IMR-90 (cell line): ENCODE data around the gene ZNF346. TPM values are rescaled to one million over a fixed set of nuclear protein-coding genes. Genes with fewer than 3 reads are reported as not detected.

Experiments used
- ATAC-seq: fragments of 200-7000 bp; cut with Tn5 transposase; 2 replicates; pipeline ENCODE4 v1.9.1; 2020; ENCODE audit warnings: low read depth, mild to moderate bottlenecking, moderate library complexity
- BruUV-seq: library from RNA; stranded (reverse); fragments of 400-500 nt; replicated peaks from 2 replicates; lab custom pipeline; 2021; lab: Mats Ljungman, UMichigan
- CTCF ChIA-PET: fragments of 300-600 bp; formaldehyde crosslinking; extraction: SDS; loops from one replicate; lab custom pipeline; 2021; ENCODE audit warnings: antibody characterized with exemption; lab: Yijun Ruan, JAX
- POLR2A ChIA-PET: fragments of 300-600 bp; sonication (Branson Sonifier 250); formaldehyde crosslinking; loops from one replicate; lab custom pipeline; 2022; ENCODE audit warnings: antibody characterized with exemption; ENCODE audit not compliant: unreplicated experiment; lab: Charles Lee
- DNase-seq: peaks from one replicate; pipeline ENCODE4 v3.0.0; 2013
- H2AFZ ChIP-seq: replicated peaks from 2 replicates; pipeline ENCODE3; 2013; ENCODE audit warnings: low read length, mild to moderate bottlenecking; ENCODE audit not compliant: poor library complexity
- H2AK5ac ChIP-seq: 2 replicates; pipeline ENCODE4 v1.6.1; 2013; ENCODE audit warnings: low read depth, low read length, inconsistent platforms
- H2AK9ac ChIP-seq: replicated peaks from 2 replicates; pipeline ENCODE3; 2013; ENCODE audit warnings: mild to moderate bottlenecking, low read depth, low read length, moderate library complexity; ENCODE audit not compliant: poor library complexity
- H2BK120ac ChIP-seq: 2 replicates; pipeline ENCODE4 v1.6.1; 2013; ENCODE audit warnings: low read depth, low read length, inconsistent platforms
- H2BK15ac ChIP-seq: 3 replicates; pipeline ENCODE4 v1.6.1; 2013; ENCODE audit warnings: low read depth, low read length, inconsistent platforms
- H2BK20ac ChIP-seq: 2 replicates; pipeline ENCODE4 v1.6.1; 2013; ENCODE audit warnings: low read depth, mild to moderate bottlenecking, inconsistent platforms, low read length, moderate library complexity
- H2BK5ac ChIP-seq: 2 replicates; pipeline ENCODE4 v1.6.1; 2013; ENCODE audit warnings: mild to moderate bottlenecking, low read depth, low read length, inconsistent platforms; ENCODE audit not compliant: poor library complexity, severe bottlenecking
- H3K14ac ChIP-seq: replicated peaks from 2 replicates; pipeline ENCODE4 v1.6.1; 2013; ENCODE audit warnings: low read depth, low read length, inconsistent platforms
- H3K18ac ChIP-seq: 2 replicates; pipeline ENCODE4 v1.6.1; 2013; ENCODE audit warnings: low read depth, low read length, control low read depth
- H3K23ac ChIP-seq: 2 replicates; pipeline ENCODE4 v1.6.1; 2013; ENCODE audit warnings: low read depth, low read length, inconsistent platforms
- H3K27ac ChIP-seq: 2 replicates; pipeline ENCODE4 v1.5.1; 2013; ENCODE audit warnings: mild to moderate bottlenecking, control low read depth, low read length; ENCODE audit not compliant: insufficient read depth
- H3K27me3 ChIP-seq: 2 replicates; pipeline ENCODE4 v1.6.1; 2013; ENCODE audit warnings: low read length; ENCODE audit not compliant: control insufficient read depth, insufficient read depth
- H3K36me3 ChIP-seq: 2 replicates; pipeline ENCODE4 v1.6.1; 2013; ENCODE audit warnings: low read length, mixed read lengths; ENCODE audit not compliant: control insufficient read depth, insufficient read depth
- H3K4ac ChIP-seq: 2 replicates; pipeline ENCODE4 v1.6.1; 2013; ENCODE audit warnings: low read depth, low read length, inconsistent platforms
- H3K4me1 ChIP-seq: 2 replicates; pipeline ENCODE4 v1.6.1; 2013; ENCODE audit warnings: low read length, mixed read lengths; ENCODE audit not compliant: control insufficient read depth, insufficient read depth
- H3K4me2 ChIP-seq: 2 replicates; pipeline ENCODE4 v1.6.1; 2013; ENCODE audit warnings: low read depth, mild to moderate bottlenecking, control low read depth, low read length, moderate library complexity
- H3K4me3 ChIP-seq: 2 replicates; pipeline ENCODE4 v1.5.1; 2013; ENCODE audit warnings: low read depth, mild to moderate bottlenecking, control low read depth, low read length, moderate library complexity; ENCODE audit not compliant: insufficient read depth
- H3K56ac ChIP-seq: 2 replicates; pipeline ENCODE4 v1.6.1; 2013; ENCODE audit warnings: low read length, inconsistent platforms; ENCODE audit not compliant: insufficient read depth; ENCODE audit errors: extremely low read depth
- H3K79me1 ChIP-seq, 2 experiments: 2 replicates each; pipeline ENCODE4 v1.6.1; 2013; ENCODE audit warnings: low read length in 2 of 2, inconsistent platforms in 1 of 2, low read depth in 1 of 2
- H3K9ac ChIP-seq: 2 replicates; pipeline ENCODE4 v1.6.1; 2013; ENCODE audit warnings: low read depth, low read length, control low read depth
- H3K9me1 ChIP-seq: 2 replicates; pipeline ENCODE4 v1.6.1; 2013; ENCODE audit warnings: low read length, inconsistent platforms; ENCODE audit not compliant: insufficient read depth
- H3K9me3 ChIP-seq: 2 replicates; pipeline ENCODE4 v1.6.1; 2013; ENCODE audit warnings: low read length; ENCODE audit not compliant: control insufficient read depth, insufficient read depth
- H4K20me1 ChIP-seq: 2 replicates; pipeline ENCODE4 v1.6.1; 2013; ENCODE audit warnings: low read length, inconsistent platforms; ENCODE audit not compliant: insufficient read depth
- H4K5ac ChIP-seq: 2 replicates; pipeline ENCODE4 v1.6.1; 2013; ENCODE audit warnings: mild to moderate bottlenecking, low read depth, low read length, control low read depth
- H4K8ac ChIP-seq, 2 experiments: 2 replicates each; pipeline ENCODE4 v1.6.1; 2013; ENCODE audit warnings: low read depth in 2 of 2, low read length in 2 of 2, control low read depth in 1 of 2, inconsistent platforms in 1 of 2
- H4K91ac ChIP-seq: 2 replicates; pipeline ENCODE4 v1.6.1; 2013; ENCODE audit warnings: low read depth, low read length, inconsistent platforms; ENCODE audit not compliant: insufficient read depth
- BHLHE40 ChIP-seq: fragments of 150-350 bp; IDR thresholded peaks from 2 replicates; pipeline ENCODE4 v1.6.1; 2016; ENCODE audit warnings: mild to moderate bottlenecking, low read depth, low read length
- FOS ChIP-seq: fragments of 150-350 bp; IDR thresholded peaks from 2 replicates; pipeline ENCODE4 v1.6.1; 2016; ENCODE audit warnings: low read depth, low read length
- RCOR1 ChIP-seq: IDR thresholded peaks from 2 replicates; pipeline ENCODE4 v1.6.1; 2012; ENCODE audit warnings: mild to moderate bottlenecking, low read length, improper control_type of control experiment; ENCODE audit not compliant: insufficient replicate concordance
- WGBS, 2 experiments: methylation state at CpG; one replicate each; pipeline versions ENCODE4 v1.1.5 to v1.1.7; 2013; ENCODE audit warnings: missing lambda C conversion rate in 2 of 2; ENCODE audit not compliant: insufficient read length in 1 of 2; ENCODE audit errors: extremely low coverage in 2 of 2; 5-methylcytosine and 5-hydroxymethylcytosine counted together
- dilution Hi-C: fragments of 300-500 bp; cut with HindIII; formaldehyde crosslinking; loops from one replicate; pipeline ENCODE4 v1.14.3; 2018; ENCODE audit warnings: low sequenced_read_pairs; ENCODE audit not compliant: unreplicated experiment
- in situ Hi-C: fragments of 300-500 bp; cut with MboI; formaldehyde crosslinking; loops from 3 replicates; pipeline ENCODE4 v1.14.3; 2019; ENCODE audit warnings: low sequenced_read_pairs, inconsistent platforms, mixed read lengths
- intact Hi-C: fragments of 100-400 bp; cut with micrococcal nuclease; formaldehyde crosslinking; loops from 2 replicates; pipeline ENCODE4 v1.10.0; 2022
- polyA plus RNA-seq, 3 experiments: library from polyadenylated mRNA; depleted of rRNA; stranded (reverse); fragments of >200 nt; gene quantifications; 2 replicates each; pipeline ENCODE4 v1.2.3, GENCODE V29; 2012; ENCODE audit warnings: low replicate concordance in 1 of 3
- total RNA-seq: library from RNA; depleted of rRNA; stranded (reverse); fragments of >200 nt; gene quantifications from 2 replicates; pipeline ENCODE4 v1.2.3, GENCODE V29; 2012

Gene ZNF346
- total and polyA plus RNA-seq, 2 of the 4 experiments (the other 2 are of a cell fraction): 15.1 to 17.0 TPM

GRCh38 chr5:177023303-177023664, 788 bp downstream of the ZNF346 start:
- Histone ChIP-seq H3K9ac (peak overlapping the region; percentile 95), H3K9me1 (peaks cover 6% of the 10 kb centered on the region), H3K9me3 (no peaks in the 10 kb centered on the region), H2AK5ac (peak overlapping the region; percentile 84), H2AFZ (peak overlapping the region; percentile 98), H3K4me3 (peak overlapping the region; percentile 93), H3K56ac (peak overlapping the region; percentile 74), H3K79me1 (peaks cover 23 to 47% of the 10 kb centered on the region in 2 experiments), H2BK20ac (no peak overlapping the region), H3K27me3 (no peaks in the 10 kb centered on the region), H3K4me1 (peaks cover 9% of the 10 kb centered on the region), H3K14ac (peak overlapping the region; percentile 64; the same call in 1 of the 2 replicates), H2BK15ac (no peak overlapping the region), H2BK5ac (peak overlapping the region; percentile 30), H4K5ac (peak overlapping the region; percentile 68), H4K91ac (0 out of 2 replicates have a peak overlapping the region, but pooled peaks have one; percentile 7), H3K4ac (peak overlapping the region; percentile 85), H3K18ac (peak overlapping the region; percentile 31; the same call in 1 of the 2 replicates), H4K8ac (peak overlapping the region; percentile 87 to 91), H3K23ac (peak overlapping the region; percentile 97), H2AK9ac (peak overlapping the region; percentile 95), H3K4me2 (peak overlapping the region; percentile 99), H2BK120ac (no peak overlapping the region), H3K27ac (peak overlapping the region; percentile 67), H3K36me3 (peaks cover 1% of the 10 kb centered on the region), H4K20me1 (peaks cover 5% of the 10 kb centered on the region; the same call in 1 of the 2 replicates)
- POLR2A ChIA-PET: no interaction called here
- intact Hi-C loops (no loop called here), in situ Hi-C loops (no loop called here), dilution Hi-C loops (no loop called here)
- no CpG with 5 or more reads among the region's 6 CpGs for WGBS, 2 experiments
- no TSS peak for BruUV-seq
- peak; percentile 16 for DNase-seq
- CTCF ChIA-PET: interaction anchor here (0.5 kb wide), 1 partner anchor 560 kb away, joined by 4 read pairs; no protein-coding TSS in a partner anchor
- TF ChIP-seq BHLHE40: no peak
- no peak for TF ChIP-seq RCOR1
- TF ChIP-seq FOS: no peak
- ATAC-seq: peak; percentile 13
